Smooth muscle cell (in vitro differentiated cells): Measurements from ENCODE around the gene CDCA7L. TPM values are rescaled to one million over a fixed set of nuclear protein-coding genes. Genes with fewer than 3 reads are reported as not detected.

ENCODE experiments used
- DNase-seq: peaks from one replicate; lab custom pipeline; 2025; ENCODE audit not compliant: unreplicated experiment; lab: John Stamatoyannopoulos, UW
- H2AFZ ChIP-seq: fragments of 200-600 bp; sonication (generic); 2 replicates; pipeline ENCODE4 v1.6.0; 2016; ENCODE audit warnings: antibody characterized with exemption, low read depth, mild to moderate bottlenecking
- H3F3A ChIP-seq: fragments of 200-600 bp; sonication (generic); 2 replicates; pipeline ENCODE4 v1.6.0; 2017; ENCODE audit warnings: antibody characterized with exemption, low read depth
- H3K27ac ChIP-seq: fragments of 200-600 bp; sonication (generic); 2 replicates; pipeline ENCODE4 v1.5.1; 2016; ENCODE audit warnings: low read depth, mild to moderate bottlenecking
- H3K27me3 ChIP-seq: fragments of 200-600 bp; sonication (generic); 2 replicates; pipeline ENCODE4 v1.6.1; 2016; ENCODE audit warnings: low read depth, mild to moderate bottlenecking
- H3K36me3 ChIP-seq: fragments of 200-600 bp; sonication (generic); 2 replicates; pipeline ENCODE4 v1.5.1; 2016; ENCODE audit warnings: low read depth
- H3K4me1 ChIP-seq: fragments of 200-600 bp; sonication (generic); 2 replicates; pipeline ENCODE4 v1.5.1; 2016; ENCODE audit warnings: low read depth
- H3K4me2 ChIP-seq: fragments of 200-600 bp; sonication (generic); 2 replicates; pipeline ENCODE4 v1.6.0; 2016; ENCODE audit warnings: mild to moderate bottlenecking
- H3K4me3 ChIP-seq: fragments of 200-600 bp; sonication (generic); 2 replicates; pipeline ENCODE4 v1.5.1; 2016; ENCODE audit warnings: mild to moderate bottlenecking
- H3K79me2 ChIP-seq: fragments of 200-600 bp; sonication (generic); 2 replicates; pipeline ENCODE4 v1.6.0; 2016; ENCODE audit warnings: low read depth, mild to moderate bottlenecking
- H3K9ac ChIP-seq: fragments of 200-600 bp; sonication (generic); 2 replicates; pipeline ENCODE4 v1.6.0; 2016; ENCODE audit warnings: low read depth
- H3K9me3 ChIP-seq: fragments of 200-600 bp; sonication (generic); replicated peaks from 2 replicates; pipeline ENCODE4 v1.5.1; 2016; ENCODE audit warnings: low read depth
- H4K20me1 ChIP-seq: fragments of 200-600 bp; sonication (generic); 2 replicates; pipeline ENCODE4 v1.6.0; 2016; ENCODE audit warnings: low read depth
- CTCF ChIP-seq: fragments of 200-600 bp; sonication (generic); IDR thresholded peaks from 2 replicates; pipeline ENCODE4 v1.5.1; 2017; ENCODE audit warnings: borderline replicate concordance, mild to moderate bottlenecking, antibody characterized with exemption; ENCODE audit not compliant: insufficient read depth, poor library complexity, severe bottlenecking
- WGBS: methylation state at CpG from one replicate; pipeline ENCODE4 v1.1.7; 2016; ENCODE audit warnings: low lambda C conversion rate; 5-methylcytosine and 5-hydroxymethylcytosine counted together
- polyA plus RNA-seq: library from polyadenylated mRNA; unstranded; fragments of >200 nt; fragmentation: Nextera tagmentation; extraction: Ambion mirVana; gene quantifications from 2 replicates; pipeline ENCODE4 v1.2.1, GENCODE V29; 2016
- total RNA-seq: library from RNA; depleted of rRNA; stranded (reverse); fragments of >200 nt; gene quantifications from 2 replicates; pipeline ENCODE4 v1.2.3, GENCODE V29; 2014

The CDCA7L gene
- total and polyA plus RNA-seq, 2 experiments from 2014 or later = 9.3 to 13.9 TPM

GRCh38 chr7:21971780-21972396 is 26.2 kb upstream of the CDCA7L start:
- no peak for TF ChIP-seq CTCF
- H3K9me3 ChIP-seq = no peaks in the 10 kb centered on the region
- no peaks in the 10 kb centered on the region for H3K79me2 ChIP-seq
- 75% methylated on average over 6 of the region's 6 CpGs for WGBS
- no peaks in the 10 kb centered on the region for H3K36me3 ChIP-seq
- H3K4me2 ChIP-seq = no peak overlapping the region
- no peak overlapping the region for H3K9ac ChIP-seq
- peaks cover 24% of the 10 kb centered on the region for H3K27me3 ChIP-seq
- no peaks in the 10 kb centered on the region for H3F3A ChIP-seq
- H3K4me1 ChIP-seq = no peaks in the 10 kb centered on the region
- no peak overlapping the region for H2AFZ ChIP-seq
- H4K20me1 ChIP-seq = no peaks in the 10 kb centered on the region
- no peak overlapping the region for H3K27ac ChIP-seq
- no peak overlapping the region for H3K4me3 ChIP-seq
- DNase-seq = no peak

- no peaks in the 10 kb centered on the region for H4K20me1 ChIP-seq
Measured at GRCh38 chr7:21969822-21970221, 24.1 kb upstream of the CDCA7L start.

GRCh38 chr7:21967598-21968003 is 21.9 kb upstream of the CDCA7L start:
- H3K9ac ChIP-seq = no peak overlapping the region
- H3K27ac ChIP-seq = no peak overlapping the region
- H3K4me2 ChIP-seq = no peak overlapping the region
- no peak for DNase-seq
- H2AFZ ChIP-seq = no peak overlapping the region
- H3F3A ChIP-seq = no peaks in the 10 kb centered on the region
- no peaks in the 10 kb centered on the region for H3K79me2 ChIP-seq
- peaks cover 18% of the 10 kb centered on the region for H3K27me3 ChIP-seq
- no peaks in the 10 kb centered on the region for H3K9me3 ChIP-seq
- H4K20me1 ChIP-seq = no peaks in the 10 kb centered on the region
- TF ChIP-seq CTCF = no peak
- no peaks in the 10 kb centered on the region for H3K36me3 ChIP-seq
- no peaks in the 10 kb centered on the region for H3K4me1 ChIP-seq
- no peak overlapping the region for H3K4me3 ChIP-seq
- WGBS = 55% methylated on average over 8 of the region's 8 CpGs

More at GRCh38 chr7:21969822-21970221, 24.1 kb upstream of the CDCA7L start:
- peaks cover 20% of the 10 kb centered on the region for H3K27me3 ChIP-seq
- no peaks in the 10 kb centered on the region for H3K4me1 ChIP-seq
- no peak overlapping the region for H3K4me3 ChIP-seq
- no peak for TF ChIP-seq CTCF
- DNase-seq = no peak
- no peaks in the 10 kb centered on the region for H3K79me2 ChIP-seq
- H3K27ac ChIP-seq = no peak overlapping the region
- H3K4me2 ChIP-seq = no peak overlapping the region
- H2AFZ ChIP-seq = no peak overlapping the region
- H3F3A ChIP-seq = no peaks in the 10 kb centered on the region
- no peak overlapping the region for H3K9ac ChIP-seq
- no peaks in the 10 kb centered on the region for H3K36me3 ChIP-seq
- H3K9me3 ChIP-seq = no peaks in the 10 kb centered on the region

- no peaks in the 10 kb centered on the region for H3K4me1 ChIP-seq
- WGBS = 69% methylated on average over 1 of the region's 1 CpG
Measured at GRCh38 chr7:21966271-21966670, 20.6 kb upstream of the CDCA7L start.

More at GRCh38 chr7:21966271-21966670, 20.6 kb upstream of the CDCA7L start:
- no peak for TF ChIP-seq CTCF
- Histone ChIP-seq H3F3A (no peaks in the 10 kb centered on the region), H3K27me3 (peaks cover 14% of the 10 kb centered on the region), H3K9me3 (no peaks in the 10 kb centered on the region), H3K36me3 (no peaks in the 10 kb centered on the region), H3K4me2 (no peak overlapping the region), H4K20me1 (no peaks in the 10 kb centered on the region), H3K27ac (no peak overlapping the region), H3K9ac (no peak overlapping the region), H3K4me3 (no peak overlapping the region), H2AFZ (no peak overlapping the region), H3K79me2 (no peaks in the 10 kb centered on the region)
- DNase-seq = no peak
